Lung (tissue), 16 donors: ENCODE data around the gene SNX13. TPM values are rescaled to one million over a fixed set of nuclear protein-coding genes. Genes with fewer than 3 reads are reported as not detected.

ENCODE experiments used
- ATAC-seq: fragments of 200-7000 bp; cut with Tn5 transposase; one replicate; pipeline ENCODE4 v1.9.1; 2020; ENCODE audit warnings: moderate number of reproducible peaks; ENCODE audit not compliant: insufficient read depth, low FRiP score
- DNase-seq, 3 donors: peaks; one replicate each; pipeline ENCODE4 v3.0.0-alpha.2; 2013 to 2017
- H3K27ac ChIP-seq, 2 donors: one replicate each; pipeline ENCODE4 v1.5.1; 2013; ENCODE audit warnings: mild to moderate bottlenecking in 2 of 2, moderate library complexity in 2 of 2, control low read depth in 1 of 2, inconsistent platforms in 1 of 2, low read depth in 1 of 2, low read length in 1 of 2
- H3K27me3 ChIP-seq, 3 donors: one replicate each; pipeline ENCODE4 v1.5.1; 2013; ENCODE audit warnings: low read length in 2 of 3; ENCODE audit not compliant: control insufficient read depth in 3 of 3, insufficient read depth in 3 of 3
- H3K36me3 ChIP-seq, 4 donors: one replicate each; pipeline ENCODE4 v1.5.1; 2013; ENCODE audit warnings: low read length in 4 of 4, mild to moderate bottlenecking in 1 of 4, moderate library complexity in 1 of 4; ENCODE audit not compliant: control insufficient read depth in 4 of 4, insufficient read depth in 4 of 4
- H3K4me1 ChIP-seq, 5 donors: one replicate each; pipeline ENCODE4 v1.5.1; 2013; ENCODE audit warnings: low read length in 5 of 5, mild to moderate bottlenecking in 2 of 5, moderate library complexity in 1 of 5; ENCODE audit not compliant: control insufficient read depth in 5 of 5, insufficient read depth in 5 of 5
- H3K4me3 ChIP-seq: one replicate; pipeline ENCODE4 v1.5.1; 2013; ENCODE audit warnings: mild to moderate bottlenecking, control low read depth, moderate library complexity
- H3K9ac ChIP-seq, 2 donors: one replicate each; pipeline ENCODE4 v1.5.1; 2013; ENCODE audit warnings: low read length in 2 of 2, control low read depth in 1 of 2; ENCODE audit not compliant: insufficient read depth in 1 of 2
- H3K9me3 ChIP-seq, 4 donors: one replicate each; pipeline ENCODE4 v1.5.1; 2013; ENCODE audit warnings: low read length in 3 of 4, mild to moderate bottlenecking in 1 of 4, moderate library complexity in 1 of 4; ENCODE audit not compliant: control insufficient read depth in 4 of 4, insufficient read depth in 3 of 4
- WGBS, 2 donors: extraction: QIAGEN DNeasy Blood & Tissue Kit; methylation state at CpG; one replicate each; pipeline ENCODE4 v1.1.7; 2013; 5-methylcytosine and 5-hydroxymethylcytosine counted together
- long read RNA-seq, 5 donors: transcript quantifications; one replicate each; lab custom pipeline, GENCODE V29; 2026
- polyA plus RNA-seq, 2 donors: library from polyadenylated mRNA; stranded (reverse); fragments of 200-250 nt; gene quantifications; one replicate each; pipeline ENCODE4 v1.2.1, GENCODE V29; 2013
- total RNA-seq, 2 donors: library from RNA; depleted of rRNA in 1 of 2; stranded (reverse); fragments of >200 nt in 1 of 2; gene quantifications; one replicate each; pipeline ENCODE4 v1.2.1, GENCODE V29; 2014 to 2021
- TF ChIP-seq, protein P1 (sequence below): IDR thresholded peaks from 2 replicates; pipeline ENCODE4 v1.5.1; 2012; ENCODE audit warnings: mild to moderate bottlenecking; ENCODE audit errors: control extremely low read depth, extremely low read depth
- donor health status: control.
- donor health status: control.
- donor health status: Bipolar disorder and iron deficiency.
- donor health status: healthy.
- donor health status: DM: yes; HTN: yes; CAD: no.

Gene SNX13, protein sequence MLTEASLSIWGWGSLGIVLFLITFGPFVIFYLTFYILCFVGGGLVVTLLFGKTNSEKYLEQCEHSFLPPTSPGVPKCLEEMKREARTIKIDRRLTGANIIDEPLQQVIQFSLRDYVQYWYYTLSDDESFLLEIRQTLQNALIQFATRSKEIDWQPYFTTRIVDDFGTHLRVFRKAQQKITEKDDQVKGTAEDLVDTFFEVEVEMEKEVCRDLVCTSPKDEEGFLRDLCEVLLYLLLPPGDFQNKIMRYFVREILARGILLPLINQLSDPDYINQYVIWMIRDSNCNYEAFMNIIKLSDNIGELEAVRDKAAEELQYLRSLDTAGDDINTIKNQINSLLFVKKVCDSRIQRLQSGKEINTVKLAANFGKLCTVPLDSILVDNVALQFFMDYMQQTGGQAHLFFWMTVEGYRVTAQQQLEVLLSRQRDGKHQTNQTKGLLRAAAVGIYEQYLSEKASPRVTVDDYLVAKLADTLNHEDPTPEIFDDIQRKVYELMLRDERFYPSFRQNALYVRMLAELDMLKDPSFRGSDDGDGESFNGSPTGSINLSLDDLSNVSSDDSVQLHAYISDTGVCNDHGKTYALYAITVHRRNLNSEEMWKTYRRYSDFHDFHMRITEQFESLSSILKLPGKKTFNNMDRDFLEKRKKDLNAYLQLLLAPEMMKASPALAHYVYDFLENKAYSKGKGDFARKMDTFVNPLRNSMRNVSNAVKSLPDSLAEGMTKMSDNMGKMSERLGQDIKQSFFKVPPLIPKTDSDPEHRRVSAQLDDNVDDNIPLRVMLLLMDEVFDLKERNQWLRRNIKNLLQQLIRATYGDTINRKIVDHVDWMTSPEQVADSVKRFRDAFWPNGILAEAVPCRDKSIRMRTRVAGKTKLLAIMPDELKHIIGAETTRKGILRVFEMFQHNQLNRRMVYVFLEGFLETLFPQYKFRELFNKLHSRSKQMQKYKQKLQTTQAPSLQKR
- total RNA-seq = 100 to 1,000 TPM in 1 of 2 donors, 10 to 100 TPM in 1; 51.3 to 104 TPM
- polyA plus RNA-seq = 10 to 100 TPM in 1 of 2 donors, 1 to 10 TPM in 1; 8.9 to 12.6 TPM
- long read RNA-seq, donor 1, full-length matches to known transcripts = 7 of 14 reads
- long read RNA-seq, donor 1, partial matches to known transcripts = 7 of 14 reads
- long read RNA-seq, donor 1, other reads (novel, unspliced or antisense) = 0 of 14 reads
- long read RNA-seq, donor 2, full-length matches to known transcripts = 2 of 7 reads
- long read RNA-seq, donor 2, partial matches to known transcripts = 5 of 7 reads
- long read RNA-seq, donor 2, other reads (novel, unspliced or antisense) = 0 of 7 reads
- long read RNA-seq, donor 3, full-length matches to known transcripts = 2 of 2 reads
- long read RNA-seq, donor 3, partial matches to known transcripts = 0 of 2 reads
- long read RNA-seq, donor 3, other reads (novel, unspliced or antisense) = 0 of 2 reads
- long read RNA-seq, donor 4, full-length matches to known transcripts = 1 of 9 reads
- long read RNA-seq, donor 4, partial matches to known transcripts = 8 of 9 reads
- long read RNA-seq, donor 4, other reads (novel, unspliced or antisense) = 0 of 9 reads
- long read RNA-seq, donor 5, full-length matches to known transcripts = 7 of 17 reads
- long read RNA-seq, donor 5, partial matches to known transcripts = 10 of 17 reads
- long read RNA-seq, donor 5, other reads (novel, unspliced or antisense) = 0 of 17 reads

DNA sequence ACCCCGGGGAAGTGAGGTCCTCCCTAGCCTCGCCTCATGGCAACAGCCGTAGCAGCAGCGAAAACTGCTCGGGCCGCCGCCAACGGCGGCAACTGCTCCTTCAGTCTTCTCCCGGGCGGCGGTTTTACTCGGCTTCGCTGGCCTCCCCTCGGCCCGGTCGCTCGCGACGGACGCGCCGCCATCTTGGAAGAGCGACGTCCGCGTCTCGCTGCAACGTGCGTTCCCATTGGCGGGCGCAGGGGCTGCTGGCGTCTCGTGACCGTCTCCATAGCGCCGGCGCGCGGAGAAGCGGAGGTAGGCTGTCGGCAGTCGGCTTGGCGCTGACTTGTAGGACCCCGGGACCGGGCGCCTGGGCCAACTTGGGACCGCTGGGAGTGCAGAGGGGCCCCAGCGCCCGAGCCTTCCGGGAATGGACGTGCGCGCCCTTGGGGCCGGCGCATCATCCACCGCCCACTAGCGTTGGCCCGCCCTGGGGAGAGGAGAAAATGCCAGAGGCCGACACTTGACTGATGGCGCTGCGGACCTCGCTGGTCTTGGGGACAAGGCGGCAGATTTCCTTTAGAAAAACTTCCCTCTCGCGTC lies at the start of gene SNX13:
TSS of gene SNX13 (minus strand) at position 193 of the 582 bp plus-strand sequence. CDS start 199 bp downstream, outside the sequence.
- whole genome bisulfite sequencing, 2 donors = 0 to 1% methylated on average over 66 of the region's 66 CpGs
- H3K4me3 ChIP-seq = peak within 1 kb of the TSS; percentile 89
- ATAC-seq (peak; percentile 97), DNase-seq (peak; percentile 93 to 95 (median 94))
- H3K36me3 ChIP-seq = peaks cover 0 to 5% (median 0%) of the 10 kb centered on the region in 4 donors
- TF ChIP-seq, protein P1, sequence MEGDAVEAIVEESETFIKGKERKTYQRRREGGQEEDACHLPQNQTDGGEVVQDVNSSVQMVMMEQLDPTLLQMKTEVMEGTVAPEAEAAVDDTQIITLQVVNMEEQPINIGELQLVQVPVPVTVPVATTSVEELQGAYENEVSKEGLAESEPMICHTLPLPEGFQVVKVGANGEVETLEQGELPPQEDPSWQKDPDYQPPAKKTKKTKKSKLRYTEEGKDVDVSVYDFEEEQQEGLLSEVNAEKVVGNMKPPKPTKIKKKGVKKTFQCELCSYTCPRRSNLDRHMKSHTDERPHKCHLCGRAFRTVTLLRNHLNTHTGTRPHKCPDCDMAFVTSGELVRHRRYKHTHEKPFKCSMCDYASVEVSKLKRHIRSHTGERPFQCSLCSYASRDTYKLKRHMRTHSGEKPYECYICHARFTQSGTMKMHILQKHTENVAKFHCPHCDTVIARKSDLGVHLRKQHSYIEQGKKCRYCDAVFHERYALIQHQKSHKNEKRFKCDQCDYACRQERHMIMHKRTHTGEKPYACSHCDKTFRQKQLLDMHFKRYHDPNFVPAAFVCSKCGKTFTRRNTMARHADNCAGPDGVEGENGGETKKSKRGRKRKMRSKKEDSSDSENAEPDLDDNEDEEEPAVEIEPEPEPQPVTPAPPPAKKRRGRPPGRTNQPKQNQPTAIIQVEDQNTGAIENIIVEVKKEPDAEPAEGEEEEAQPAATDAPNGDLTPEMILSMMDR = peak; percentile 15
- no peaks in the 10 kb centered on the region for H3K9me3 ChIP-seq
- H3K4me1 ChIP-seq = peaks cover 0 to 23% (median 3%) of the 10 kb centered on the region in 5 donors
- H3K9ac ChIP-seq = peak within 1 kb of the TSS; percentile 95 to 96
- H3K27me3 ChIP-seq = no peaks in the 10 kb centered on the region
- H3K27ac ChIP-seq = peak within 1 kb of the TSS; percentile 97 to 98

DNA sequence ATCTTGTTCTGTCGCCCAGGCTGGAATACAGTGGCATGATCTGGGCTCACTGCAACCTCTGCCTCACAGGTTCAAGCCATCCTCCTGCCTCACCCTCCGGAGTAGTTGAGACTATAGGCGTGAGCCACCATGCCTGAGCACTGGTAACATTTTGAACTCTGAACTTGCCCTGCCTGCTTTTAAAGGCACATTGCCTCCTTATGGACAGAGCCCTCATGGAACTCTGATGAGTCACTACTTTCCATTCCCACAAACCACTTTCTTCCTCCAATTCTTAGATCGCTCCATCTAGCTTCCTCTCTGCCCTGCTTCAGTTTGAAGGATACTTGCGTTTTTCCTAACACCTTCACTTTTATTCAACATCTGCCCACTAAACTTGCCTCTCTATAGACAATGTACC lies 49.3 kb upstream of the SNX13 start:
- H3K36me3 ChIP-seq = no peaks in the 10 kb centered on the region
- ATAC-seq (no peak), DNase-seq (no peak)
- TF ChIP-seq, protein P1 = no peak
- peaks cover 0 to 8% (median 0%) of the 10 kb centered on the region in 5 donors for H3K4me1 ChIP-seq
- no peaks in the 10 kb centered on the region for H3K27me3 ChIP-seq
- H3K9me3 ChIP-seq = peaks cover 0 to 1% (median 0%) of the 10 kb centered on the region in 4 donors
- H3K4me3 ChIP-seq = no peak overlapping the region
- no peak overlapping the region for H3K9ac ChIP-seq
- H3K27ac ChIP-seq = no peak overlapping the region
- WGBS, 2 donors = 82 to 87% methylated on average over 5 of the region's 5 CpGs

DNA sequence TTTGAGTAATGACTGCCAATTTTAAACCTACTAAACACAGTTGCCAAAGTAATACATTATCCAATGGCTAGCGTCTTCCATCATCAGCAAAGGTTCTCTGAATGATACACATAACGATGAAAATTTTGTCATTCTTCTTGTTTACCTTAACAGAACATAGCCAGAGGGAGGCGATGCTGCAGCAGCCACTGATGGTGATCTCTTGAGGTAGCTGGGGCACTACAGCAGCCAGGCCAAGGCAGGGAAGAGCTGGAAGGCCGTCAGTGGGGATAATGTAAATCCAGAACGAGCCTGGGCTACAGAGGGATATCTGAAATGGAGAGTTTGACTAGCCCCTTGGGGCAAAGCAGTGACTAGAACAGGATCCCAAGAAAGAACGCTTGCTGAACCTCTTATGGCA lies 48.6 kb upstream of the SNX13 start:
- WGBS, 2 donors = 93 to 95% methylated on average over 6 of the region's 6 CpGs
- Histone ChIP-seq H3K9me3 (peaks cover 0 to 1% (median 0%) of the 10 kb centered on the region in 4 donors), H3K9ac (no peak overlapping the region), H3K27me3 (no peaks in the 10 kb centered on the region), H3K4me1 (peaks cover 0 to 8% (median 0%) of the 10 kb centered on the region in 5 donors), H3K27ac (no peak overlapping the region), H3K4me3 (no peak overlapping the region), H3K36me3 (no peaks in the 10 kb centered on the region)
- TF ChIP-seq, protein P1 = no peak
- no peak for ATAC-seq
- DNase-seq = no peak
